IMR-90 (cell line): ENCODE measurements around the gene IL19.

Source experiments
- ELK1 ChIP-seq: fragments of 150-350 bp; IDR thresholded peaks from 2 replicates; pipeline ENCODE4 v1.6.1; 2016; ENCODE audit warnings: low read depth, mild to moderate bottlenecking, low read length, moderate library complexity, borderline replicate concordance
- FOS ChIP-seq: fragments of 150-350 bp; IDR thresholded peaks from 2 replicates; pipeline ENCODE4 v1.6.1; 2016; ENCODE audit warnings: low read depth, low read length
- POLR2A ChIP-seq: IDR thresholded peaks from 2 replicates; pipeline ENCODE4 v1.6.1; 2012; ENCODE audit warnings: mild to moderate bottlenecking, low read depth, low read length
- RAD21 ChIP-seq: IDR thresholded peaks from 2 replicates; pipeline ENCODE4 v1.6.1; 2012; ENCODE audit warnings: low read length, improper control_type of control experiment
- TF ChIP-seq, protein P1 (sequence below): conservative IDR thresholded peaks from 2 replicates; pipeline ENCODE4 v1.5.1; 2012; ENCODE audit warnings: mild to moderate bottlenecking, low read depth, low read length, improper control_type of control experiment

- TF ChIP-seq, protein P1, sequence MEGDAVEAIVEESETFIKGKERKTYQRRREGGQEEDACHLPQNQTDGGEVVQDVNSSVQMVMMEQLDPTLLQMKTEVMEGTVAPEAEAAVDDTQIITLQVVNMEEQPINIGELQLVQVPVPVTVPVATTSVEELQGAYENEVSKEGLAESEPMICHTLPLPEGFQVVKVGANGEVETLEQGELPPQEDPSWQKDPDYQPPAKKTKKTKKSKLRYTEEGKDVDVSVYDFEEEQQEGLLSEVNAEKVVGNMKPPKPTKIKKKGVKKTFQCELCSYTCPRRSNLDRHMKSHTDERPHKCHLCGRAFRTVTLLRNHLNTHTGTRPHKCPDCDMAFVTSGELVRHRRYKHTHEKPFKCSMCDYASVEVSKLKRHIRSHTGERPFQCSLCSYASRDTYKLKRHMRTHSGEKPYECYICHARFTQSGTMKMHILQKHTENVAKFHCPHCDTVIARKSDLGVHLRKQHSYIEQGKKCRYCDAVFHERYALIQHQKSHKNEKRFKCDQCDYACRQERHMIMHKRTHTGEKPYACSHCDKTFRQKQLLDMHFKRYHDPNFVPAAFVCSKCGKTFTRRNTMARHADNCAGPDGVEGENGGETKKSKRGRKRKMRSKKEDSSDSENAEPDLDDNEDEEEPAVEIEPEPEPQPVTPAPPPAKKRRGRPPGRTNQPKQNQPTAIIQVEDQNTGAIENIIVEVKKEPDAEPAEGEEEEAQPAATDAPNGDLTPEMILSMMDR: no peak
- no peak for TF ChIP-seq ELK1
- TF ChIP-seq RAD21: no peak
- no peak for TF ChIP-seq POLR2A
- TF ChIP-seq FOS: no peak
These were observed 42.4 kb upstream of the IL19 start for GRCh38 chr1:206727981-206728696.
